IMR-90 (cell line): ENCODE measurements around the gene OPRM1. TPM values are rescaled to one million over a fixed set of nuclear protein-coding genes. Genes with fewer than 3 reads are reported as not detected.

Experiments used
- ATAC-seq: fragments of 200-7000 bp; cut with Tn5 transposase; 2 replicates; pipeline ENCODE4 v1.9.1; 2020; ENCODE audit warnings: low read depth, mild to moderate bottlenecking, moderate library complexity
- BruUV-seq: library from RNA; stranded (reverse); fragments of 400-500 nt; replicated peaks from 2 replicates; lab custom pipeline; 2021; lab: Mats Ljungman, UMichigan
- CTCF ChIA-PET: fragments of 300-600 bp; formaldehyde crosslinking; extraction: SDS; loops from one replicate; lab custom pipeline; 2021; ENCODE audit warnings: antibody characterized with exemption; lab: Yijun Ruan, JAX
- POLR2A ChIA-PET: fragments of 300-600 bp; sonication (Branson Sonifier 250); formaldehyde crosslinking; loops from one replicate; lab custom pipeline; 2022; ENCODE audit warnings: antibody characterized with exemption; ENCODE audit not compliant: unreplicated experiment; lab: Charles Lee
- DNase-seq: peaks from one replicate; pipeline ENCODE4 v3.0.0; 2013
- H2AFZ ChIP-seq: replicated peaks from 2 replicates; pipeline ENCODE3; 2013; ENCODE audit warnings: low read length, mild to moderate bottlenecking; ENCODE audit not compliant: poor library complexity
- H2AK5ac ChIP-seq: 2 replicates; pipeline ENCODE4 v1.6.1; 2013; ENCODE audit warnings: low read depth, low read length, inconsistent platforms
- H2AK9ac ChIP-seq: replicated peaks from 2 replicates; pipeline ENCODE3; 2013; ENCODE audit warnings: mild to moderate bottlenecking, low read depth, low read length, moderate library complexity; ENCODE audit not compliant: poor library complexity
- H2BK120ac ChIP-seq: 2 replicates; pipeline ENCODE4 v1.6.1; 2013; ENCODE audit warnings: low read depth, low read length, inconsistent platforms
- H2BK15ac ChIP-seq: 3 replicates; pipeline ENCODE4 v1.6.1; 2013; ENCODE audit warnings: low read depth, low read length, inconsistent platforms
- H2BK20ac ChIP-seq: 2 replicates; pipeline ENCODE4 v1.6.1; 2013; ENCODE audit warnings: low read depth, mild to moderate bottlenecking, inconsistent platforms, low read length, moderate library complexity
- H2BK5ac ChIP-seq: 2 replicates; pipeline ENCODE4 v1.6.1; 2013; ENCODE audit warnings: mild to moderate bottlenecking, low read depth, low read length, inconsistent platforms; ENCODE audit not compliant: poor library complexity, severe bottlenecking
- H3K14ac ChIP-seq: replicated peaks from 2 replicates; pipeline ENCODE4 v1.6.1; 2013; ENCODE audit warnings: low read depth, low read length, inconsistent platforms
- H3K18ac ChIP-seq: 2 replicates; pipeline ENCODE4 v1.6.1; 2013; ENCODE audit warnings: low read depth, low read length, control low read depth
- H3K23ac ChIP-seq: 2 replicates; pipeline ENCODE4 v1.6.1; 2013; ENCODE audit warnings: low read depth, low read length, inconsistent platforms
- H3K27ac ChIP-seq: 2 replicates; pipeline ENCODE4 v1.5.1; 2013; ENCODE audit warnings: mild to moderate bottlenecking, control low read depth, low read length; ENCODE audit not compliant: insufficient read depth
- H3K27me3 ChIP-seq: 2 replicates; pipeline ENCODE4 v1.6.1; 2013; ENCODE audit warnings: low read length; ENCODE audit not compliant: control insufficient read depth, insufficient read depth
- H3K36me3 ChIP-seq: 2 replicates; pipeline ENCODE4 v1.6.1; 2013; ENCODE audit warnings: low read length, mixed read lengths; ENCODE audit not compliant: control insufficient read depth, insufficient read depth
- H3K4ac ChIP-seq: 2 replicates; pipeline ENCODE4 v1.6.1; 2013; ENCODE audit warnings: low read depth, low read length, inconsistent platforms
- H3K4me1 ChIP-seq: 2 replicates; pipeline ENCODE4 v1.6.1; 2013; ENCODE audit warnings: low read length, mixed read lengths; ENCODE audit not compliant: control insufficient read depth, insufficient read depth
- H3K4me2 ChIP-seq: 2 replicates; pipeline ENCODE4 v1.6.1; 2013; ENCODE audit warnings: low read depth, mild to moderate bottlenecking, control low read depth, low read length, moderate library complexity
- H3K4me3 ChIP-seq: 2 replicates; pipeline ENCODE4 v1.5.1; 2013; ENCODE audit warnings: low read depth, mild to moderate bottlenecking, control low read depth, low read length, moderate library complexity; ENCODE audit not compliant: insufficient read depth
- H3K56ac ChIP-seq: 2 replicates; pipeline ENCODE4 v1.6.1; 2013; ENCODE audit warnings: low read length, inconsistent platforms; ENCODE audit not compliant: insufficient read depth; ENCODE audit errors: extremely low read depth
- H3K79me1 ChIP-seq, 2 experiments: 2 replicates each; pipeline ENCODE4 v1.6.1; 2013; ENCODE audit warnings: low read length in 2 of 2, inconsistent platforms in 1 of 2, low read depth in 1 of 2
- H3K9ac ChIP-seq: 2 replicates; pipeline ENCODE4 v1.6.1; 2013; ENCODE audit warnings: low read depth, low read length, control low read depth
- H3K9me1 ChIP-seq: 2 replicates; pipeline ENCODE4 v1.6.1; 2013; ENCODE audit warnings: low read length, inconsistent platforms; ENCODE audit not compliant: insufficient read depth
- H3K9me3 ChIP-seq: 2 replicates; pipeline ENCODE4 v1.6.1; 2013; ENCODE audit warnings: low read length; ENCODE audit not compliant: control insufficient read depth, insufficient read depth
- H4K20me1 ChIP-seq: 2 replicates; pipeline ENCODE4 v1.6.1; 2013; ENCODE audit warnings: low read length, inconsistent platforms; ENCODE audit not compliant: insufficient read depth
- H4K5ac ChIP-seq: 2 replicates; pipeline ENCODE4 v1.6.1; 2013; ENCODE audit warnings: mild to moderate bottlenecking, low read depth, low read length, control low read depth
- H4K8ac ChIP-seq, 2 experiments: 2 replicates each; pipeline ENCODE4 v1.6.1; 2013; ENCODE audit warnings: low read depth in 2 of 2, low read length in 2 of 2, control low read depth in 1 of 2, inconsistent platforms in 1 of 2
- H4K91ac ChIP-seq: 2 replicates; pipeline ENCODE4 v1.6.1; 2013; ENCODE audit warnings: low read depth, low read length, inconsistent platforms; ENCODE audit not compliant: insufficient read depth
- BHLHE40 ChIP-seq: fragments of 150-350 bp; IDR thresholded peaks from 2 replicates; pipeline ENCODE4 v1.6.1; 2016; ENCODE audit warnings: mild to moderate bottlenecking, low read depth, low read length
- CEBPB ChIP-seq: IDR thresholded peaks from 2 replicates; pipeline ENCODE4 v1.6.1; 2012; ENCODE audit warnings: low read depth, low read length, improper control_type of control experiment
- CTCF ChIP-seq: conservative IDR thresholded peaks from 2 replicates; pipeline ENCODE4 v1.5.1; 2012; ENCODE audit warnings: mild to moderate bottlenecking, low read depth, low read length, improper control_type of control experiment
- MAFK ChIP-seq: IDR thresholded peaks from 2 replicates; pipeline ENCODE4 v1.6.1; 2012; ENCODE audit warnings: low read depth, low read length, improper control_type of control experiment
- MAZ ChIP-seq: IDR thresholded peaks from 2 replicates; pipeline ENCODE4 v1.6.1; 2012; ENCODE audit warnings: low read depth, mild to moderate bottlenecking, low read length, improper control_type of control experiment, moderate library complexity, borderline replicate concordance
- MXI1 ChIP-seq: IDR thresholded peaks from 2 replicates; pipeline ENCODE4 v1.6.1; 2012; ENCODE audit warnings: low read depth, mild to moderate bottlenecking, low read length, moderate library complexity, borderline replicate concordance
- POLR2A ChIP-seq: IDR thresholded peaks from 2 replicates; pipeline ENCODE4 v1.6.1; 2012; ENCODE audit warnings: mild to moderate bottlenecking, low read depth, low read length
- RAD21 ChIP-seq: IDR thresholded peaks from 2 replicates; pipeline ENCODE4 v1.6.1; 2012; ENCODE audit warnings: low read length, improper control_type of control experiment
- RCOR1 ChIP-seq: IDR thresholded peaks from 2 replicates; pipeline ENCODE4 v1.6.1; 2012; ENCODE audit warnings: mild to moderate bottlenecking, low read length, improper control_type of control experiment; ENCODE audit not compliant: insufficient replicate concordance
- RFX5 ChIP-seq: IDR thresholded peaks from 2 replicates; pipeline ENCODE4 v1.8.0; 2012; ENCODE audit warnings: low read depth, mild to moderate bottlenecking, low read length, moderate library complexity
- SMC3 ChIP-seq: fragments of 150-350 bp; IDR thresholded peaks from 2 replicates; pipeline ENCODE4 v1.6.1; 2016; ENCODE audit warnings: low read depth, mild to moderate bottlenecking, antibody characterized with exemption, low read length, moderate library complexity
- WGBS, 2 experiments: methylation state at CpG; one replicate each; pipeline versions ENCODE4 v1.1.5 to v1.1.7; 2013; ENCODE audit warnings: missing lambda C conversion rate in 2 of 2; ENCODE audit not compliant: insufficient read length in 1 of 2; ENCODE audit errors: extremely low coverage in 2 of 2; 5-methylcytosine and 5-hydroxymethylcytosine counted together
- dilution Hi-C: fragments of 300-500 bp; cut with HindIII; formaldehyde crosslinking; loops from one replicate; pipeline ENCODE4 v1.14.3; 2018; ENCODE audit warnings: low sequenced_read_pairs; ENCODE audit not compliant: unreplicated experiment
- in situ Hi-C: fragments of 300-500 bp; cut with MboI; formaldehyde crosslinking; loops from 3 replicates; pipeline ENCODE4 v1.14.3; 2019; ENCODE audit warnings: low sequenced_read_pairs, inconsistent platforms, mixed read lengths
- intact Hi-C: fragments of 100-400 bp; cut with micrococcal nuclease; formaldehyde crosslinking; loops from 2 replicates; pipeline ENCODE4 v1.10.0; 2022
- polyA plus RNA-seq, 3 experiments: library from polyadenylated mRNA; depleted of rRNA; stranded (reverse); fragments of >200 nt; gene quantifications; 2 replicates each; pipeline ENCODE4 v1.2.3, GENCODE V29; 2012; ENCODE audit warnings: low replicate concordance in 1 of 3
- total RNA-seq: library from RNA; depleted of rRNA; stranded (reverse); fragments of >200 nt; gene quantifications from 2 replicates; pipeline ENCODE4 v1.2.3, GENCODE V29; 2012
- TF ChIP-seq, protein P1 (sequence below): fragments of 150-350 bp; IDR thresholded peaks from 2 replicates; pipeline ENCODE4 v1.6.1; 2016; ENCODE audit warnings: low read depth, mild to moderate bottlenecking, low read length, moderate library complexity, borderline replicate concordance

Gene OPRM1
- total and polyA plus RNA-seq, 2 of the 4 experiments (the other 2 are of a cell fraction), result not detected

GRCh38 chr6:154289818-154290508, 250.9 kb downstream of the OPRM1 start (continued):
- no peak for TF ChIP-seq RCOR1

GRCh38 chr6:154292066-154292465, 253.0 kb downstream of the OPRM1 start:
- ATAC-seq (no peak), DNase-seq (peak; percentile 24)
- H3K56ac ChIP-seq, result peak overlapping the region; percentile 24; the same call in 1 of the 2 replicates
- H3K36me3 ChIP-seq, result no peaks in the 10 kb centered on the region
- BruUV-seq, result no TSS peak
- dilution Hi-C loops (no loop called here), intact Hi-C loops (loop anchor here (5.0 kb wide), 1 partner anchor 120 kb away; no protein-coding TSS in a partner anchor), in situ Hi-C loops (no loop called here)
- H4K20me1 ChIP-seq, result no peaks in the 10 kb centered on the region
- H2AFZ ChIP-seq, result no peak overlapping the region
- peak overlapping the region; percentile 61; the same call in 1 of the 2 replicates for H3K27ac ChIP-seq
- H3K23ac ChIP-seq, result peak overlapping the region; percentile 64; the same call in 1 of the 2 replicates
- H2BK5ac ChIP-seq, result peak overlapping the region; percentile 91
- CTCF ChIA-PET, result interaction anchor here (1.0 to 1.4 kb wide), 2 partner anchors 15 to 208 kb away, joined by 3 read pairs; no protein-coding TSS in a partner anchor
- 0 out of 2 replicates have a peak overlapping the region, but pooled peaks have one; percentile 2 for H2AK5ac ChIP-seq
- peaks cover 8% of the 10 kb centered on the region for H3K4me1 ChIP-seq
- H3K9me3 ChIP-seq, result no peaks in the 10 kb centered on the region
- H3K4ac ChIP-seq, result peak overlapping the region; percentile 69; the same call in 1 of the 2 replicates
- H2BK20ac ChIP-seq, result peak overlapping the region; percentile 77
- no peak overlapping the region for H3K9ac ChIP-seq
- H2BK15ac ChIP-seq, result peak overlapping the region; percentile 86; the same call in 2 of the 3 replicates
- no peak overlapping the region for H2AK9ac ChIP-seq
- H3K18ac ChIP-seq, result peak overlapping the region; percentile 85; the same call in 1 of the 2 replicates
- peak overlapping the region; percentile 75 for H4K91ac ChIP-seq
- no peak overlapping the region for H4K5ac ChIP-seq
- WGBS, 2 experiments, result no CpG with 5 or more reads among the region's 3 CpGs
- no peaks in the 10 kb centered on the region for H3K79me1 ChIP-seq
- peak overlapping the region; percentile 57; the same call in 1 of the 2 replicates for H3K14ac ChIP-seq
- peaks cover 12% of the 10 kb centered on the region for H3K9me1 ChIP-seq
- H3K4me2 ChIP-seq, result no peak overlapping the region
- no peak overlapping the region for H3K4me3 ChIP-seq
- H3K27me3 ChIP-seq, result no peaks in the 10 kb centered on the region
- H4K8ac ChIP-seq, result peak overlapping the region in 1 of 2 experiments; percentile 67; a peak in 1 of 4 replicates
- POLR2A ChIA-PET, result no interaction called here
- H2BK120ac ChIP-seq, result peak overlapping the region; percentile 94
- TF ChIP-seq CEBPB (no peak), RCOR1 (no peak), RFX5 (no peak), SMC3 (no peak), MAFK (no peak), RAD21 (no peak), BHLHE40 (no peak), POLR2A (no peak), CTCF (no peak), MAZ (no peak), MXI1 (no peak)
- TF ChIP-seq, protein P1, sequence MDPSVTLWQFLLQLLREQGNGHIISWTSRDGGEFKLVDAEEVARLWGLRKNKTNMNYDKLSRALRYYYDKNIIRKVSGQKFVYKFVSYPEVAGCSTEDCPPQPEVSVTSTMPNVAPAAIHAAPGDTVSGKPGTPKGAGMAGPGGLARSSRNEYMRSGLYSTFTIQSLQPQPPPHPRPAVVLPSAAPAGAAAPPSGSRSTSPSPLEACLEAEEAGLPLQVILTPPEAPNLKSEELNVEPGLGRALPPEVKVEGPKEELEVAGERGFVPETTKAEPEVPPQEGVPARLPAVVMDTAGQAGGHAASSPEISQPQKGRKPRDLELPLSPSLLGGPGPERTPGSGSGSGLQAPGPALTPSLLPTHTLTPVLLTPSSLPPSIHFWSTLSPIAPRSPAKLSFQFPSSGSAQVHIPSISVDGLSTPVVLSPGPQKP, result no peak
